PFSK-1 (cell line): ENCODE data around the gene CAMTA1.

Experiments used
- FOXP2 ChIP-seq: optimal IDR thresholded peaks from 2 replicates; pipeline ENCODE3; 2011; ENCODE audit warnings: borderline replicate concordance, control low read depth, inconsistent platforms; ENCODE audit not compliant: insufficient read depth; ENCODE audit errors: extremely low read length, extremely low read depth
- POLR2AphosphoS5 ChIP-seq: IDR thresholded peaks from 2 replicates; pipeline ENCODE4 v1.6.1; 2012; ENCODE audit warnings: low read depth, mild to moderate bottlenecking, control low read depth, low read length, moderate library complexity
- SIN3A ChIP-seq: IDR thresholded peaks from 2 replicates; pipeline ENCODE4 v1.6.1; 2012; ENCODE audit warnings: mild to moderate bottlenecking, low read length, moderate library complexity, borderline replicate concordance; ENCODE audit not compliant: insufficient read depth
- TAF1 ChIP-seq: IDR thresholded peaks from 2 replicates; pipeline ENCODE4 v1.6.1; 2012; ENCODE audit warnings: low read length, control low read depth, borderline replicate concordance; ENCODE audit not compliant: insufficient read depth
- TF ChIP-seq, protein P1 (sequence below), 2 experiments: IDR thresholded peaks; 2 replicates each; pipeline versions ENCODE4 v1.6.1 to v1.8.0; 2011 to 2012; ENCODE audit warnings: low read depth in 2 of 2, low read length in 2 of 2, control low read depth in 1 of 2, inconsistent platforms in 1 of 2, mild to moderate bottlenecking in 1 of 2, moderate library complexity in 1 of 2; ENCODE audit not compliant: insufficient read depth in 1 of 2

DNA sequence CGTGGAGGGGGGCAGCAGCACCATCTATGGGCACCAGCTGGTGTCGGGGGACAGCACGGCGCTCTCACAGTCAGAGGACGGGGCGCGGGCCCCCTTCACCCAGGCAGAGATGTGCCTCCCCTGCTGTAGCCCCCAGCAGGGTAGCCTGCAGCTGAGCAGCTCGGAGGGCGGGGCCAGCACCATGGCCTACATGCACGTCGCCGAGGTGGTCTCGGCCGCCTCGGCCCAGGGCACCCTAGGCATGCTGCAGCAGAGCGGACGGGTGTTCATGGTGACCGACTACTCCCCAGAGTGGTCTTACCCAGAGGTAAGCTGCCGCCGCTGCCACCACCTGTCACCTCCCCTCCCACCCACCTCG lies 879.6 kb downstream of the CAMTA1 start:
- TF ChIP-seq POLR2AphosphoS5 (no peak), TAF1 (no peak), SIN3A (no peak), FOXP2 (no peak)
- TF ChIP-seq, protein P1, sequence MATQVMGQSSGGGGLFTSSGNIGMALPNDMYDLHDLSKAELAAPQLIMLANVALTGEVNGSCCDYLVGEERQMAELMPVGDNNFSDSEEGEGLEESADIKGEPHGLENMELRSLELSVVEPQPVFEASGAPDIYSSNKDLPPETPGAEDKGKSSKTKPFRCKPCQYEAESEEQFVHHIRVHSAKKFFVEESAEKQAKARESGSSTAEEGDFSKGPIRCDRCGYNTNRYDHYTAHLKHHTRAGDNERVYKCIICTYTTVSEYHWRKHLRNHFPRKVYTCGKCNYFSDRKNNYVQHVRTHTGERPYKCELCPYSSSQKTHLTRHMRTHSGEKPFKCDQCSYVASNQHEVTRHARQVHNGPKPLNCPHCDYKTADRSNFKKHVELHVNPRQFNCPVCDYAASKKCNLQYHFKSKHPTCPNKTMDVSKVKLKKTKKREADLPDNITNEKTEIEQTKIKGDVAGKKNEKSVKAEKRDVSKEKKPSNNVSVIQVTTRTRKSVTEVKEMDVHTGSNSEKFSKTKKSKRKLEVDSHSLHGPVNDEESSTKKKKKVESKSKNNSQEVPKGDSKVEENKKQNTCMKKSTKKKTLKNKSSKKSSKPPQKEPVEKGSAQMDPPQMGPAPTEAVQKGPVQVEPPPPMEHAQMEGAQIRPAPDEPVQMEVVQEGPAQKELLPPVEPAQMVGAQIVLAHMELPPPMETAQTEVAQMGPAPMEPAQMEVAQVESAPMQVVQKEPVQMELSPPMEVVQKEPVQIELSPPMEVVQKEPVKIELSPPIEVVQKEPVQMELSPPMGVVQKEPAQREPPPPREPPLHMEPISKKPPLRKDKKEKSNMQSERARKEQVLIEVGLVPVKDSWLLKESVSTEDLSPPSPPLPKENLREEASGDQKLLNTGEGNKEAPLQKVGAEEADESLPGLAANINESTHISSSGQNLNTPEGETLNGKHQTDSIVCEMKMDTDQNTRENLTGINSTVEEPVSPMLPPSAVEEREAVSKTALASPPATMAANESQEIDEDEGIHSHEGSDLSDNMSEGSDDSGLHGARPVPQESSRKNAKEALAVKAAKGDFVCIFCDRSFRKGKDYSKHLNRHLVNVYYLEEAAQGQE (IDR thresholded peaks at IDR 0.05; ENCODE audit: insufficient read depth in 1 of 2, low read depth in 2 of 2, low read length in 2 of 2) = no peak
